ENCODE data around the gene TRIM65. TPM values are rescaled to one million over a fixed set of nuclear protein-coding genes. Genes with fewer than 3 reads are reported as not detected.

Gene TRIM65
- total and polyA plus RNA-seq, 2 experiments from 2014 or later, result 13.8 to 54.0 TPM

GRCh38 chr17:75941442-75941819, 44.7 kb upstream of the TRIM65 start:
- Mint-ChIP-seq H3K4me3 (peak overlapping the region; percentile 89), H3K27me3 (ENCODE audit: insufficient read depth, low read depth, poor library complexity) (peaks cover 8% of the 10 kb centered on the region), H3K4me1 (peaks cover 9% of the 10 kb centered on the region), H3K9me3 (no peaks in the 10 kb centered on the region), H3K27ac (peak overlapping the region; percentile 88), H3K36me3 (ENCODE audit: low read depth) (peaks cover 2% of the 10 kb centered on the region; the same call in 2 of the 3 replicates)
- peak overlapping the region; percentile 73 for H3K4me2 ChIP-seq
- no peaks in the 10 kb centered on the region for H3K9me2 ChIP-seq (ENCODE audit: insufficient read depth)
- no peaks in the 10 kb centered on the region for H3K79me2 ChIP-seq (replicated peaks; ENCODE audit: insufficient read depth)
- H4K20me1 ChIP-seq (replicated peaks; ENCODE audit: insufficient read depth), result no peaks in the 10 kb centered on the region
- peak; percentile 15 for ATAC-seq
- no peaks in the 10 kb centered on the region for H3K36me3 ChIP-seq (ENCODE audit: insufficient read depth)
- 0 out of 2 replicates have a peak overlapping the region, but pooled peaks have one; percentile 78 for H2AFZ ChIP-seq
- no peaks in the 10 kb centered on the region for H3K27me3 ChIP-seq (ENCODE audit: insufficient read depth)
- H3K4me3 ChIP-seq, result peak overlapping the region; percentile 79
- peaks cover 12% of the 10 kb centered on the region for H3F3A ChIP-seq (replicated peaks; ENCODE audit: low read depth)
- H3K27ac ChIP-seq (ENCODE audit: low read depth), result peak overlapping the region; percentile 68; the same call in 1 of the 2 replicates
- TF ChIP-seq, protein P1, sequence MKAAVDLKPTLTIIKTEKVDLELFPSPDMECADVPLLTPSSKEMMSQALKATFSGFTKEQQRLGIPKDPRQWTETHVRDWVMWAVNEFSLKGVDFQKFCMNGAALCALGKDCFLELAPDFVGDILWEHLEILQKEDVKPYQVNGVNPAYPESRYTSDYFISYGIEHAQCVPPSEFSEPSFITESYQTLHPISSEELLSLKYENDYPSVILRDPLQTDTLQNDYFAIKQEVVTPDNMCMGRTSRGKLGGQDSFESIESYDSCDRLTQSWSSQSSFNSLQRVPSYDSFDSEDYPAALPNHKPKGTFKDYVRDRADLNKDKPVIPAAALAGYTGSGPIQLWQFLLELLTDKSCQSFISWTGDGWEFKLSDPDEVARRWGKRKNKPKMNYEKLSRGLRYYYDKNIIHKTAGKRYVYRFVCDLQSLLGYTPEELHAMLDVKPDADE (IDR thresholded peaks at IDR 0.05), result no peak
- TF ChIP-seq REST (IDR thresholded peaks at IDR 0.05; ENCODE audit: unreplicated experiment), result no peak
- TF ChIP-seq STAT1 (IDR thresholded peaks at IDR 0.05; ENCODE audit: unreplicated experiment), result no peak
- no peak for TF ChIP-seq ZNF114 (CRISPR knock-in tag; IDR thresholded peaks at IDR 0.05)
- no peak for TF ChIP-seq CTCF (conservative IDR thresholded peaks at IDR 0.05; ENCODE audit: low read depth in 2 of 2)
- no peak for TF ChIP-seq CREB1 (CRISPR knock-in tag; IDR thresholded peaks at IDR 0.05; ENCODE audit: low read depth)
- TF ChIP-seq ZNF462 (CRISPR knock-in tag; IDR thresholded peaks at IDR 0.05), result no peak
- no peak for TF ChIP-seq EZH2 (IDR thresholded peaks at IDR 0.05; ENCODE audit: low read depth, unreplicated experiment)
- TF ChIP-seq POLR2AphosphoS5 (IDR thresholded peaks at IDR 0.05; ENCODE audit: low read depth), result no peak
- no peak for TF ChIP-seq JUNB (IDR thresholded peaks at IDR 0.05; ENCODE audit: unreplicated experiment)
- no peak for TF ChIP-seq NANOG (IDR thresholded peaks at IDR 0.05; ENCODE audit: borderline replicate concordance)
- no peak for TF ChIP-seq EZH2phosphoT487 (IDR thresholded peaks at IDR 0.05; ENCODE audit: unreplicated experiment)
- no peak for TF ChIP-seq ZNF331 (CRISPR knock-in tag; IDR thresholded peaks at IDR 0.05; ENCODE audit: low read depth)
- DNase-seq (ENCODE audit: low spot score), result no peak
- peaks cover 11% of the 10 kb centered on the region; the same call in 1 of the 2 replicates for H3K4me1 ChIP-seq (ENCODE audit: insufficient read depth)
